ENCODE measurements around the gene PDGFD. TPM values are rescaled to one million over a fixed set of nuclear protein-coding genes. Genes with fewer than 3 reads are reported as not detected.

The PDGFD gene
- total RNA-seq, 1 donor from 2014 or later, result 8.0 TPM

DNA sequence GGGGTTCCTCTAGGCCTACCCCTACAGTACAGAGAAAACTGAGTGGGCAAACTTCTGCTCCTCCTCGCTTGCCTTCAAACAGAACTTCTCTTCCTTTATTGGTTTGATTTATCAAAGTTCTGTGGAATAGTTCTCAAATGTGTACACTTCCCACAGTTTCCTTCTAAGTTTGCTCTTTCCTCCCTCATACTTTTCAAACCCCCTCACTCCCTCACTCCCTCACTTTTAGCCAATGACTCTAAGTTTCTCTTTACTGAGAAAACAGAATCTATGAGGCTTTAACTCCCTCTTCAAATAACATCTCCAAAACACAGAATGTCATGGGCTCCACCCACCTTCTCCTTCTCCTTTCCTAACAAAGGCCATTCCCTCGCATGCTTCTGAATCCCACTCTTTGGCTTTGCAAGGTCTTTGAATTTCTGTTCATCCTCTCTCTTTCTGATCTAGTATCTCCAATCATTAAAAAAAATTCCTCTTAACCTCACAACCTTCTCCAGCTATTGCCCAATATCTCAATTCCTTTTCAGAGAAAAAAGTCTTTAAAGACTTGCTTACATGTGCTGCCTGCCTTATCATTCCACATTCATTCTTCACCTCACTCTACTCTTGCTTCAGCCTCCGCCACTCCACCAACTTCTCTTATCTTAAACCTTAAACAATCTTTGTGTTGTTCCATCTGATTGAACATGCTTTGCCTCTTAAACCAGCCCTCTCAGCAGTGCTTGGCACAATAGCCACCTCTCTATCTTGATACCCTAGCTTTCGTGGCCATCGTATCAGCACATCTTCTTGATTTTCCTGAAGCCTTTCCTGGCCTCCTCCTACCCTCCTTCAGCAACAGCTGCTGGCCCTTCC, 70.3 kb downstream of the PDGFD start:
- DNase-seq (ENCODE audit: low spot score, unreplicated experiment), result no peak
- H3K4me1 Mint-ChIP-seq (ENCODE audit: low read depth), result peaks cover 14% of the 10 kb centered on the region

DNA sequence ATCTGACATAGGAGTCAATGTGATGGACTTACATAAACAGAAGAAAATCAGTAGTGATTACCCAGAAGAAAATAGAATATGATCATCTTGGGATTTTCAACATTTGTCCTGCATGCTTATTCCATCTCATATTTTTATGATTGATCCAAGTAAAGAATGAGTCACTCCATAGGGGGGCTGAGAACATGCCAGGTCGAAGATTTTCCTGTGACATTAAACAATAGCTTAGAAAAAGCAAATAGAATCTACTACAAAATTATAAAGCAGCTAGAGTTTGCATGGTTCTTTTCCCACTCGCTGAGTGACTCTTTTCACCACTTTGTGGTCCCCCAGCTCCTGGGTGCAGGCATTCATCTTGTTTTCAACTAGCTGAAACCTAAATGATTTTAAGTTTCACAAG, 71.2 kb downstream of the PDGFD start:
- peaks cover 6% of the 10 kb centered on the region for H3K9me3 Mint-ChIP-seq (ENCODE audit: low read depth)
- no peak overlapping the region for H3K4me3 Mint-ChIP-seq (ENCODE audit: low read depth)
- peaks cover 14% of the 10 kb centered on the region for H3K4me1 Mint-ChIP-seq (ENCODE audit: low read depth)
- H3K27me3 Mint-ChIP-seq, result no peaks in the 10 kb centered on the region
- DNase-seq (ENCODE audit: low spot score, unreplicated experiment), result no peak
- H3K36me3 Mint-ChIP-seq (ENCODE audit: insufficient read depth), result no peaks in the 10 kb centered on the region
- TF ChIP-seq, protein P1, sequence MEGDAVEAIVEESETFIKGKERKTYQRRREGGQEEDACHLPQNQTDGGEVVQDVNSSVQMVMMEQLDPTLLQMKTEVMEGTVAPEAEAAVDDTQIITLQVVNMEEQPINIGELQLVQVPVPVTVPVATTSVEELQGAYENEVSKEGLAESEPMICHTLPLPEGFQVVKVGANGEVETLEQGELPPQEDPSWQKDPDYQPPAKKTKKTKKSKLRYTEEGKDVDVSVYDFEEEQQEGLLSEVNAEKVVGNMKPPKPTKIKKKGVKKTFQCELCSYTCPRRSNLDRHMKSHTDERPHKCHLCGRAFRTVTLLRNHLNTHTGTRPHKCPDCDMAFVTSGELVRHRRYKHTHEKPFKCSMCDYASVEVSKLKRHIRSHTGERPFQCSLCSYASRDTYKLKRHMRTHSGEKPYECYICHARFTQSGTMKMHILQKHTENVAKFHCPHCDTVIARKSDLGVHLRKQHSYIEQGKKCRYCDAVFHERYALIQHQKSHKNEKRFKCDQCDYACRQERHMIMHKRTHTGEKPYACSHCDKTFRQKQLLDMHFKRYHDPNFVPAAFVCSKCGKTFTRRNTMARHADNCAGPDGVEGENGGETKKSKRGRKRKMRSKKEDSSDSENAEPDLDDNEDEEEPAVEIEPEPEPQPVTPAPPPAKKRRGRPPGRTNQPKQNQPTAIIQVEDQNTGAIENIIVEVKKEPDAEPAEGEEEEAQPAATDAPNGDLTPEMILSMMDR (IDR thresholded peaks at IDR 0.05; ENCODE audit: unreplicated experiment), result no peak
- H3K27ac Mint-ChIP-seq, result no peak overlapping the region

More for the DNA sequence above, 70.3 kb downstream of the PDGFD start:
- H3K9me3 Mint-ChIP-seq (ENCODE audit: low read depth), result peaks cover 6% of the 10 kb centered on the region
- H3K27me3 Mint-ChIP-seq, result no peaks in the 10 kb centered on the region
- no peaks in the 10 kb centered on the region for H3K36me3 Mint-ChIP-seq (ENCODE audit: insufficient read depth)
- H3K4me3 Mint-ChIP-seq (ENCODE audit: low read depth), result no peak overlapping the region
- TF ChIP-seq, protein P1 (IDR thresholded peaks at IDR 0.05; ENCODE audit: unreplicated experiment), result no peak
- H3K27ac Mint-ChIP-seq, result peak overlapping the region; percentile 26

DNA sequence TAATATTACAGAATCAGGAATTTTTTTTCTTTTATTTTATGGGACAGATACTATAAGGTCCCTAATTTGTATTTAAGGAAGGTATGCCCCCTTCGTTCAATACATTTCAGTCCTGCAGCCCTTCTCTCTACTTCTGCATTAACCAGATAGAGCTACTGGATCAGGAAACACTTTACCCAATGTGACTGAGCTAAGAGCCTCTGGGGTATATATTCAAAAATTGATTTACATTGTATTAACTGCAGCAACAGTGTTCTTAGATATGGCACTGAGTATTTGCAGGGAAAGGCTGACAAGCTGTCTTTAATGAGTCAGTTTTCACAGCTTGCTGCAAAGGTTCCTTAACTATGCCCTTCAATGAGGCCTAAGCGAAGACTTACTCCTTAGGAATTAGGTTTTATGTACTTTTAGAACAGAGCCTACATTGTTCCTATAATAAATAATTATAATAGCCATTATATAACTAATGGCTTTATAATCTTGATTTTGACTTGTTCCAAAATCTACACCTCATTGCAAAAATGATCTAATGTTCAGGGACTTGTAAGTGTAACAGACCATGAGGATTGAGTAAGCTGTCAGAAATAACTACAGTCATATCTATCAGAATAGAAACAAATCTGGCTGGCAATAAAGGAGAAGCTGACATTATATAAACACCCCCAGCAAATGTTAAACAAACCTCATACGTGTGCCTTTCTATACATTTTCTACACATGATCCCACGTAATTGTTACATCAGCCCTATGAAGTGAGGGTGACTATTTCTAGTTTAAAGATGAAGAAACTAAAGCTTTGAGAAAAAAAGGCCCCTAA, 72.5 kb downstream of the PDGFD start:
- no peak overlapping the region for H3K4me3 Mint-ChIP-seq (ENCODE audit: low read depth)
- no peak for DNase-seq (ENCODE audit: low spot score, unreplicated experiment)
- no peaks in the 10 kb centered on the region for H3K27me3 Mint-ChIP-seq
- peaks cover 6% of the 10 kb centered on the region for H3K9me3 Mint-ChIP-seq (ENCODE audit: low read depth)
- TF ChIP-seq, protein P1 (IDR thresholded peaks at IDR 0.05; ENCODE audit: unreplicated experiment), result no peak
- no peak overlapping the region for H3K27ac Mint-ChIP-seq
- no peaks in the 10 kb centered on the region for H3K36me3 Mint-ChIP-seq (ENCODE audit: insufficient read depth)
- peaks cover 12% of the 10 kb centered on the region for H3K4me1 Mint-ChIP-seq (ENCODE audit: low read depth)

DNA sequence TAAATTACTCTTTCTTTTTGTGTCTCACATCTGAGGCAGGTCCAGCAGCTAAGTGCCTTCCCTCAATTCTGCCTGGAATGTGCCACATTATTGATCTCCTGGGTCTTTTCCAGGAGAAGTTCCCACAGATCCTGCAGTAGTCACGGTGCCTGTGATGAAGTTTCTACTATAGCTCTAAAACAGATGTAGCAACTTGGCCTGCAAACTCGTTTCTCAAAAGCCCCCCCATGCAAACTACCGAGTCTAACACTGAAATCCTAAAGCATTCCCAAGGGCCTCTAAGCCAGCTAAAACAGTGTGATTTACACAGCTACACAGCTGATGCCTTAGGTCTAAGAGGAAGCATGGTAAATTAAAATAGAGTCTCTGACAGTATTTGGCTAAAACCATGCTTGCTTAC, 73.2 kb downstream of the PDGFD start:
- no peak overlapping the region for H3K4me3 Mint-ChIP-seq (ENCODE audit: low read depth)
- TF ChIP-seq, protein P1 (IDR thresholded peaks at IDR 0.05; ENCODE audit: unreplicated experiment), result no peak
- no peaks in the 10 kb centered on the region for H3K36me3 Mint-ChIP-seq (ENCODE audit: insufficient read depth)
- no peak overlapping the region for H3K27ac Mint-ChIP-seq
- peaks cover 6% of the 10 kb centered on the region for H3K9me3 Mint-ChIP-seq (ENCODE audit: low read depth)
- no peak for DNase-seq (ENCODE audit: low spot score, unreplicated experiment)
- no peaks in the 10 kb centered on the region for H3K27me3 Mint-ChIP-seq
- H3K4me1 Mint-ChIP-seq (ENCODE audit: low read depth), result peaks cover 12% of the 10 kb centered on the region

DNA sequence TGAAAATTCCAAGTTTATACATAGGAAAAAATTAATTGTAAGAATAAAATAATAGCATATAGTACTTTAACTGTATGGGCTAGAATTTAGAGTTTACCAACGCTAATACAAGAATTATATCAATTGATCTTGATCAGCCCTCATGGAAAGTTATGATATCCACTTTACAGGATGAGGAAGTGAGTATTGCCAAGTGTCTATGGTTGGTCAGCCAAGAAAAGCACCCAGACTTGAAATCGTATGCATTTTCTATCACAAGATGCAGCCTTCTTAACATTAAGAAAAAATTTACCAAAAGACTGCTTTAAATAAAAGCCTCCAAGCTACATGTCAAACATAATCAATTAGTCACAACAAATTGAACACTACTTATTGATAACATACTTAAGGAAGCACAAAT, 74.5 kb downstream of the PDGFD start:
- H3K9me3 Mint-ChIP-seq (ENCODE audit: low read depth), result peaks cover under 1% of the 10 kb centered on the region

More for the DNA sequence above, 74.5 kb downstream of the PDGFD start:
- no peaks in the 10 kb centered on the region for H3K27me3 Mint-ChIP-seq
- no peak for DNase-seq (ENCODE audit: low spot score, unreplicated experiment)
- no peaks in the 10 kb centered on the region for H3K36me3 Mint-ChIP-seq (ENCODE audit: insufficient read depth)
- TF ChIP-seq, protein P1 (IDR thresholded peaks at IDR 0.05; ENCODE audit: unreplicated experiment), result no peak
- no peak overlapping the region for H3K27ac Mint-ChIP-seq
- no peak overlapping the region for H3K4me3 Mint-ChIP-seq (ENCODE audit: low read depth)
- peaks cover 10% of the 10 kb centered on the region for H3K4me1 Mint-ChIP-seq (ENCODE audit: low read depth)
